ENCODE results near the gene ADAM22. TPM values are rescaled to one million over a fixed set of nuclear protein-coding genes. Genes with fewer than 3 reads are reported as not detected.

ADAM22 gene
- total RNA-seq, 1 donor from 2014 or later: 0.63 TPM

DNA sequence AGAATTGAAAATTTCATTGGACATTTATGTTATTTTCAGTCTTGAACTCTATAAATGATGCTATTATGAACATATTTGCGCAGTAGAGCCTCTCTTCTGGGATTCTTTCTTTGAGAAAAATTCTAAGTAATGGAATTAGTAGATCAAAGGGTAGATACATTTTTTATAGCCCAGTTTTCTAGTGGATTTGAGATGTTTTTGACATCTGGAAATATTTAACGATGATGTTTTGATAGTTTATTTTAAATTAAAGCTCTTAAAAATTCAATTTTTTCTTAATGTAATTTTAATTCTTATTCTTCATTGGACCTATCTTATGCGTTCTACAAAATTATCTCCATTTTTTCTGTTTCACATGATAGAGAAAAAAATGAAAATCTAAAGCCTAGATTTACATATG is 103.0 kb downstream of the ADAM22 start:
- no peak overlapping the region for H3K4me3 ChIP-seq (ENCODE audit: low read depth, low read length)
- no peak for DNase-seq (ENCODE audit: low read depth)
- TF ChIP-seq, protein P1, sequence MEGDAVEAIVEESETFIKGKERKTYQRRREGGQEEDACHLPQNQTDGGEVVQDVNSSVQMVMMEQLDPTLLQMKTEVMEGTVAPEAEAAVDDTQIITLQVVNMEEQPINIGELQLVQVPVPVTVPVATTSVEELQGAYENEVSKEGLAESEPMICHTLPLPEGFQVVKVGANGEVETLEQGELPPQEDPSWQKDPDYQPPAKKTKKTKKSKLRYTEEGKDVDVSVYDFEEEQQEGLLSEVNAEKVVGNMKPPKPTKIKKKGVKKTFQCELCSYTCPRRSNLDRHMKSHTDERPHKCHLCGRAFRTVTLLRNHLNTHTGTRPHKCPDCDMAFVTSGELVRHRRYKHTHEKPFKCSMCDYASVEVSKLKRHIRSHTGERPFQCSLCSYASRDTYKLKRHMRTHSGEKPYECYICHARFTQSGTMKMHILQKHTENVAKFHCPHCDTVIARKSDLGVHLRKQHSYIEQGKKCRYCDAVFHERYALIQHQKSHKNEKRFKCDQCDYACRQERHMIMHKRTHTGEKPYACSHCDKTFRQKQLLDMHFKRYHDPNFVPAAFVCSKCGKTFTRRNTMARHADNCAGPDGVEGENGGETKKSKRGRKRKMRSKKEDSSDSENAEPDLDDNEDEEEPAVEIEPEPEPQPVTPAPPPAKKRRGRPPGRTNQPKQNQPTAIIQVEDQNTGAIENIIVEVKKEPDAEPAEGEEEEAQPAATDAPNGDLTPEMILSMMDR (conservative IDR thresholded peaks at IDR 0.05; ENCODE audit: low read depth, low read length): no peak

DNA sequence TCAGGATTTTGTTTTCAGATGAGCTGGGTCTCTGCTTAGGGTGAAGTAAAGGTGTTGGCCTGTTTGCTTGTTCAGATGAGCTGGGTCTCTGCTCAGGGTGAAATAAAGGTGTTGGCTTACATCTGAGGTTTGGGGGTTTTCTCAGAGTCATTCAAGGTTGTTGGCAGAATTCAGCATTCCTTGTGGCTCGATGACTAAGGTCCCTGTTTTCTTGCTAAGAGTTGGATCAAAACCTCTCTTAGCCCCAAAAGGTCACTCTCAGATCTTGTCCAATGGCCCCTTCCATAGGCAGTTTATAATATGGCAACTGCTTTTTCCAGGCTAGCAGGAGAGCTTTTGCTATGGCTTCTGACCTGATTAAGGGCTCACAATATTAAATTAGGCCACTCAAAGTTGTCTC is 106.6 kb downstream of the ADAM22 start:
- no peak overlapping the region for H3K4me3 ChIP-seq (ENCODE audit: low read depth, low read length)
- TF ChIP-seq, protein P1 (conservative IDR thresholded peaks at IDR 0.05; ENCODE audit: low read depth, low read length): peak; percentile 9
- peak; percentile 40 for DNase-seq (ENCODE audit: low read depth)

DNA sequence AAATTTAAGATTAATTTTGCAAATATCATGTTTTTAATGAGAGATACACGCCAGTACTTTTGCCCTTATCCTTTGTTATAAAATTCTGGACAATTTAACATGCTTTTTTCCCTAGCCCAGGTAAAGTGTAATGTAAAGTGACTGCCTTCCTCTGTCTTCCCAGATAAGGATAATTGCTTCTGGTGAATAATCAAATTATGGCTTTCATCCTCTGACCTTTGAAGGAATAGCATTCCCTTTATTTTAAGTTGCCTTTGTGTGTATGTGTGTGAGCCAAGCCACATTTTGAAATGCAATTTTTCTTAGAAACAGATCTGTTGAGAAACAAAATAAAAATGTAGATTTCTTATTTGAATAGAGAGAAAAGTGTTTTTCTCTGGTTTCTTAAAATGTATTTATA is 107.5 kb downstream of the ADAM22 start:
- H3K4me3 ChIP-seq (ENCODE audit: low read depth, low read length): no peak overlapping the region
- TF ChIP-seq, protein P1 (conservative IDR thresholded peaks at IDR 0.05; ENCODE audit: low read depth, low read length): no peak
- DNase-seq (ENCODE audit: low read depth): no peak

DNA sequence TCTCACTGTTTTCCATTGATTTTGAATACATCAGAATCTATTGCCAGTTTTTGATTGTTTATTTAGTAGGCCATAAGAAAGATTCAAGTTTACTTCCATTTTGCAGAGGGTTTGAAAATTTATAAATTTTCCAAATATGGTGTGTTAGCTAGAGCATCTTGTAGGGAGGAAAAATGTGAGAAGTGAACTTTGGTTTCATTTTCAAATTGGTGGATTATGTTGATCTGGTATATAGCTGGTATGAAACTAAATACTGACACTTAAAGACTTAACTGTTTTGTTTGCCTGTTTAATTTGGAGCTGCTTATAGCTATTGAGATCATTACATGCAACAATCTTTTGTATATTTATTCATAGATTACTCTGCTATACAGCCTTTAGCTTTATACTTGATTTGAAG is 108.1 kb downstream of the ADAM22 start:
- no peak for DNase-seq (ENCODE audit: low read depth)
- no peak overlapping the region for H3K4me3 ChIP-seq (ENCODE audit: low read depth, low read length)
- TF ChIP-seq, protein P1 (conservative IDR thresholded peaks at IDR 0.05; ENCODE audit: low read depth, low read length): no peak

DNA sequence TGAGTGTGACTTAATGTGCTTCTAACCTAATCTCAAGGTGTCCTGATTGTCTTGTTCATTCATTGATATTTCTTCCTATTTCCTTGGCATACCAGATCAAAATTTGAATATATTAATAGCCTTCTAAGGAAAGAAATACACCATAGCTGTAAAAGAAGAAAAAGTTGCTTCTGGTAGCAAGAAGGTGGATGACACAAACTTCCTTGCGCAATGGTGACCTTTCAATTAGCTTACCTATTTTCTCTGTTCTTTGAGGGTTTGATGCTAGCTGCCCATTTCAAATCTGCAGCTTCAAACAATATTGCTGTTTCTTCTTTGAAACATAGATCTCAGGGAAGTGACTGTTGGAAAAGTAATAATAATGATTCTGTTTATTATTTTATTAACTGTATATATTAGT is 108.8 kb downstream of the ADAM22 start:
- DNase-seq (ENCODE audit: low read depth): no peak
- no peak overlapping the region for H3K4me3 ChIP-seq (ENCODE audit: low read depth, low read length)
- TF ChIP-seq, protein P1 (conservative IDR thresholded peaks at IDR 0.05; ENCODE audit: low read depth, low read length): no peak

DNA sequence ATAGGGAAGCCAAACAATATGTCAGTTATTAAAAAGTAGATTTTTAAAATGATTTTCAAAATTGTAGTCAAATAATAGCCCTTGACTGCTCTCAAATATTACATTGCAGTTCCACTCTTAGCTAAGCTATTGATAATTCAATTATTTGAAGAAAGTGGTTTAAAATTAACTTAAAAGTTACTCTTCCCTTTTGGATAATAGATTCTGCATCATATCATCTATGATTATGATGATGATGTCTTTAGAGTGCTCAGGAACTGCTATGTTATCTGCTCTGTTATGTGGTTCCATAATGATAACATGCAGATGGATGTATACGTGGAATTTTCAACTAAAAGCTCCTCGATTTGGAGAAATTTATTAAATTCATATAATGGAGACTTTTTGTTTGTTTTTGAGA is 110.0 kb downstream of the ADAM22 start:
- no peak for DNase-seq (ENCODE audit: low read depth)
- TF ChIP-seq, protein P1 (conservative IDR thresholded peaks at IDR 0.05; ENCODE audit: low read depth, low read length): no peak
- H3K4me3 ChIP-seq (ENCODE audit: low read depth, low read length): no peak overlapping the region

DNA sequence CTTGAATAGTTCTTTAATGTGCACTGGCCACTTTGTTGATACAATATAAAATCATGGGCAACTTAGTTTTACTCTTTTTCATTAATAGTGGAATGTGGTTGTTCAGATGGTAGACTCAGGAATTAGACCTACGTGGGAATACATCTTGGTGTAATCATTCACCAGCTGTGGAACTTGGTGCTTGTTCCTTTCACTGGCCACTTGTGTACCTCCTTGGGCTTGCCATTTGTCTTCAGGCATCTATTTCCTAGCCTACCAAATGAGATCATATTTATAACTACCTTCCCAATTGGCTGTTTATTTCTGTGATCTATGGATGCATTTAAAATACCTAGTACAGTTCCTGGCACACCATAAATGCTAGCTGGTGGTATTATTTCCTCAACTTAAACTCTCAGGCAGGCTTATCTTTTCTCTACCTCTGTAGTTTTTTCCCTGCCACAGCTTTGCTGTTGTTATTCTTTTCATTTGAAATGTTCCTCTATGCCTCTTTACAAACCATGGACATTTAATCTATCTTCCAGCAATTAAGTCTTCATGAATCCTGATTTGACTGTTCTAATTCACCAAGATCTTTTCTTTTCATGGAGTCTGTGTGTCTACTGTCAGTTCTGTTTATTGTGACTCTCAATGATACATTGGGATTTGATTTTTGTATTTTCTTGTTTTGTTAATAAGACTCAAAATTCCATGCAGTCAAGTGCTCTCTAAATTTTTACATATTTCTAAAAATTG is 113.0 kb downstream of the ADAM22 start:
- H3K4me3 ChIP-seq (ENCODE audit: low read depth, low read length): no peak overlapping the region
- TF ChIP-seq, protein P1 (conservative IDR thresholded peaks at IDR 0.05; ENCODE audit: low read depth, low read length): no peak
- DNase-seq (ENCODE audit: low read depth): peak; percentile 18
